ENCODE results near the gene CHAMP1.

The CHAMP1 gene

DNA sequence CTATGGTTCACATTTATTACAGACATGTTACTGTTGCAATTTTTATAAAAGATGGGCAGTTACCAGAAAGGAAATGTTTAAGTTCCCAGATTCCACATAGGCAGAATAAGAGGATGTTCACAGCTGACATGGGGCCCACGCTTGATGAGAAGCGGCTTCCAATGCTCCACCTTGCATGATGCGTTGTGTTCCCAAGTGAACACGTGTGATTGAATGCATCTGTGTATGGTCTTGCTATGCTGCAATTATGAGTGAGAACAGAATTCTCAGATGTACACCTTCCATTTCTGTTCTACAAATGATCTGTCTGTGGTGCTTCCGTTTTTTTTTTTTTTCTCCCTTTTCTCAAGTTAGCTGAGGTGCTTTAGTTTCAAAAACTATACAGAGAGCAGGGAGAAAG lies 17.4 kb upstream of the CHAMP1 start:
- intact Hi-C loops (cut with DNase I), result no loop called here
- DNase-seq, result no peak

GRCh38 chr13:114298866-114299265 lies 15.4 kb upstream of the CHAMP1 start:
- intact Hi-C loops (cut with DNase I), result no loop called here
- no peak for DNase-seq

GRCh38 chr13:114299604-114300305 lies 14.5 kb upstream of the CHAMP1 start:
- peak in 1 of 10 donors; percentile 44 for DNase-seq
- intact Hi-C loops (cut with DNase I), result no loop called here

GRCh38 chr13:114303700-114304327 lies 10.5 kb upstream of the CHAMP1 start:
- intact Hi-C loops (cut with DNase I), result no loop called here
- DNase-seq, result peak in 1 of 10 donors; percentile 52

DNA sequence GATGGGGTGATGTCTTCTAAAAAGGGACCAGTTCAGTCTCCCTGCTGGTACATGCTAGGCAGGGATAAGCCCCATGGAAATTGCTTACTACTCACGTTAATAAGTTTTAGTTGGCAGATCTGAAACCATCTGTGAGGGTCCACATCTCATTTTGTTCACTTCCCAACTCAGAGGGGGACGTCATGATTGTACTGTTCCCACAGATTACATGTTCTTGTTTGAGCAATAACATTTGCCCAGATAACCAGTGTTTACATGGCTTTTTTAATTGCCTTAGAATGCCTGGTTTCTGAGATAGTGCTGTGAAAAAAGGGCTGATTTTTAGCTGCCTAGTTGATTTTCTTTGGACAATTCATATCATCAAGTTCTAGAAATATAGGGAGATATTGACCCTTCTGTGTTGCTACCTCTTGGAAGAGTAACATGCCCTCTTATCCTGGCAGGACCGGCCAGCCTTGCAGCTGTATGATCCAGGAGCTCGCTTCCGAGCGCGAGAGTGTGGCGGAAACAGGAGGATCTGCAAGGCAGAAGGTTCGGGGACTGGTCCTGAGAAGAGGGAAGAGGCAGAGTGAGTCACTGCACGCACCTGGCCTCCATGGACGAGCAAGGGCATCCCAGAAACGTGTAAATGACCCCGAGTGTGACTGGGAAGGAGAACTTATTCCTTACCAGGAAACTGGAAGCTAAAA lies 9.8 kb upstream of the CHAMP1 start:
- no peak for DNase-seq
- intact Hi-C loops (cut with DNase I), result no loop called here

DNA sequence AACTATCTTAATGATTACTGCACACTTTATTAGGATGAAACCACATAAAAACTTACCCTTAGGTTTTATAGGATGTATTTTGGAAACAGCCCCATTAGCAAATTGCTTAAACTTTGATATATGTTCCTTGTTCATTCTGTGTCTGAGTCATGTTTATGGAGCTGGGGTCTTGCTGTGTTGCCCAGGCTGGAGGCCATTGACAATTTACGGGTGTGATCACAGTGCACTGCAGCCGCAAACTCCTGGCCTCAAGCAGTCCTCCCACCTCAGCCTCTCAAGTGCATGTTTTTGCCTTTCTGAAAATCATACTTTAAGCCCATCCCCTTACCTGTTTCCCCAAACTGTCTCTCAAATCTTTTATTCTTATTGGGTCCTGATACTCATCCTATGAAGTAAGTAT lies 5.2 kb upstream of the CHAMP1 start:
- no peak for DNase-seq
- intact Hi-C loops (cut with DNase I), result no loop called here

DNA sequence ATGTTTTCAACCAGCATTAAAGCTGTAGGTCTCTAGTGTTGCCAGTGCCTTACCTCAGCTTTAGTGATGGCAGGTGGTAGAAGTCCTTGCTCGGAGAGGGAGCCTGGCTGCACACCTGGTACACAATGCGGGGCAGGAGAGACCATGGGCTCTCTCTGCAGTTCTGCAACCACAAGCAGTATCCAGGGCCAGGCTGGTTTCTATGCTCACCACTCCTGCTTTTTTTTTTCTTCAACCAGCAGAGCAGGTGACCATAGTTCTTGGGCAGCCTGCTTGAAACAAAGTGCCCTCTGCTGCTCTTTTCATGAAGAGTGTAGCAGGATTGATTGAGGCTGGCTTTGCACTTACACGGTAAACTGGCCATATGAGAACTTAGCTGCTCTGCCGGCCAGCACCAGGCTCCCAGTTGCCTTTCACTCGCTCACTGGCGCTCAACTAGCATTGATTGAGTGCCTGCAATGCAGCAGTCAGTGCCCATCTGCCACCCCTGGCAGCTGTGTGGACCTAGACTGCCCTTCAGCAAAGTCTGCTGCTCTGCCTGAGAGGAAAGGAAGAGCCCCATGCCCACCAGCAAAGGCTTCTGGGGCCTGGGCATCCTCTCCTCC lies 4.4 kb upstream of the CHAMP1 start:
- intact Hi-C loops (cut with DNase I), result no loop called here
- DNase-seq, result peak in 1 of 10 donors; percentile 37

- no peak for DNase-seq
- intact Hi-C loops (cut with DNase I), result no loop called here
Observed at GRCh38 chr13:114310956-114311355, 3.3 kb upstream of the CHAMP1 start.

DNA sequence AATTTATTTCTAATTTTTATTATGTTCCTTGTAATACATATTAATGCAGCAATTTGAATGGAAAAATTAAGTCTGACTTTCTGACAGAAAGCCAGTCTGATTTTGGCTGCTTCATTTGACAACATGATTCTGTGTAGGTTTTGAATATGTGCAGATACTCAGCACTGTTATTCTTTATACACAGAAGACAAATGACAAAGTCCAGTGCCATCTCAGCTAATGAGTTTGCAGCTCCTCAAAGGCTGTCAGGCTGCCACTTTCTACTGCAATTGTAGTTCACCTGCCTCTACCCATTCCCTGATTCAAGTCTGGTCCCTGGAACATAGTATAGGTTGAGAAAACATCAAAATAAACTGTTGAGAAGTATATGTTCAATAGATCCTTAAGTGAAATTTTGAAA lies 2.9 kb upstream of the CHAMP1 start:
- DNase-seq, result no peak
- intact Hi-C loops (cut with DNase I), result no loop called here

GRCh38 chr13:114311908-114312307 lies 2.4 kb upstream of the CHAMP1 start:
- no peak for DNase-seq
- intact Hi-C loops (cut with DNase I), result no loop called here

GRCh38 chr13:114313061-114313860 lies 1.0 kb upstream of the CHAMP1 start:
- intact Hi-C loops (cut with DNase I), result no loop called here
- DNase-seq, result peak in 1 of 10 donors; percentile 79

DNA sequence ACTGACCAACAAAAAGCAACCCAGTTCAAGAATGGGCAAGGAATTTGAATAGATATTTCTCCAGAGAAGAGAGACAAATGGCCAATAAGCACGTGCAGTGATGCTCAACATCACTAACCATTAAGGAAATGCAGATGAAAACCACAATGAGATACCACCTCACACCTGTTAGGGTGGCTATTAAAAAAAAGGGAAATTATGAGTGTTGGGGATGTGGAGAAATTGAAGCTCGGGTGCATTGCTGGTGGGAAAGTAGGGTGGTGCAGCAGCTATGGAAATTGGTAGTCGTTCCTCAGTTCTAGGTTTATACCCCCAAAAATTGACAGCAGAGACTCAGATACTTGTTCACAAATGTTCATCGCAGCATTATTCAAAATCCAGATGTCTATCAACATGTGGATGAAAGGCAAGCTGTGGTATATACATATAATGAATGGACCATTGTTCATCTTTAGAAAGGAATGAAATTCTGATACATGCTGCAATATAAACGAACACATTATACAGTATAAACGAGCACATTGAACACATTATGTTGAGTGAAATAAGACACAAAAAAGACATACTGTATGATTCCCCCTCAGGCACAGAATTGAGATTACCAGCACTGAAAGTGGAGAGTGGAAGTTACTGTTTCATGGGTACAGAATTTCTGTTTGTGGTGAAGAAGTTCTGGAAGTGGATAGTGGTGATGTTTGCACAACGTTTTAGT lies 927 bp downstream of the CHAMP1 start:
- intact Hi-C loops (cut with DNase I), result no loop called here
- DNase-seq, result no peak

GRCh38 chr13:114318624-114319023 lies 4.3 kb downstream of the CHAMP1 start:
- intact Hi-C loops (cut with DNase I), result no loop called here
- no peak for DNase-seq

DNA sequence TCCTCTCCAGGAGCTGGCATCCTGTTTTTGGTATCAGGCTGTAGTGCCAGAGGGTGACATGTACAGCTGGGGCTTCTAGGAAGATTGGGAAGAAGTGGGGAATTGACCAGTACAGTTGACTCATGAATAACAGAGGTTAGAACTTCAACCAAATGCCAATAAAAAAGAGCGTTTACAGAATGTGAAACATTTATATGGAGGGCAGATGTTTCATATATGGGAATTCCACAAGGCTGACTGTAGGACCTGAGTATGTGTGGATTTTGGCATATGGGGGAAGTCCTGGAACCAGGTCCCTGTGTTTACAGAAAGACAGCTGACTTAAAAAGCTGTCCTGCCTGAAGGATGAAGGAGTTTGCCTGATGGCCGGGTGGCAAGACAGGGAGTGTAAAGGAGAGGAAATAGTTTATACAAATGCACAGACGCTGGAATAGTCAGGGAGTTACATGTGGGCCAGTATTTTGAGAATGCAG lies 5.2 kb downstream of the CHAMP1 start:
- no peak for DNase-seq
- intact Hi-C loops (cut with DNase I), result no loop called here

- intact Hi-C loops (cut with DNase I), result no loop called here
- no peak for DNase-seq
Observed at GRCh38 chr13:114320065-114320464, 5.8 kb downstream of the CHAMP1 start.

- DNase-seq, result no peak
- intact Hi-C loops (cut with DNase I), result no loop called here
Observed at GRCh38 chr13:114321256-114321655, 7.0 kb downstream of the CHAMP1 start.

DNA sequence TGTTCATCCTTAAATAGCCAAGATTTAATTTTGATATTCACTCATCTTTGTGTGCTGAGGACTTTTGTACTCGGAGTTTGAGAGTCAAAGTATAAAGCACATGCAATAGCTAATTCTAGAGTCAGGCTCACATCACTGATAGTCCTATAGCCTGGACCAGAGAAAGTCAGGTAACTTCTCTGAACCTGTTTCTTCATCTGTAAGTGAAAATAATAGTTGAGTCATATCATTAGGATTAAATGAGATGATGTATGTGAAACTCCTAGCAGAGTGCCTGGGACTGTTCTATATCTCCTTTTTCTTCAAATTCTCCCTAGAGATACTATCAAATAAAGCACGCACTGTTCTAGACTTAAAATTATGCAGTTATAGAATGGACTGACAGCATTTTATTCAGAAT lies 9.0 kb downstream of the CHAMP1 start:
- intact Hi-C loops (cut with DNase I), result no loop called here
- DNase-seq, result no peak

DNA sequence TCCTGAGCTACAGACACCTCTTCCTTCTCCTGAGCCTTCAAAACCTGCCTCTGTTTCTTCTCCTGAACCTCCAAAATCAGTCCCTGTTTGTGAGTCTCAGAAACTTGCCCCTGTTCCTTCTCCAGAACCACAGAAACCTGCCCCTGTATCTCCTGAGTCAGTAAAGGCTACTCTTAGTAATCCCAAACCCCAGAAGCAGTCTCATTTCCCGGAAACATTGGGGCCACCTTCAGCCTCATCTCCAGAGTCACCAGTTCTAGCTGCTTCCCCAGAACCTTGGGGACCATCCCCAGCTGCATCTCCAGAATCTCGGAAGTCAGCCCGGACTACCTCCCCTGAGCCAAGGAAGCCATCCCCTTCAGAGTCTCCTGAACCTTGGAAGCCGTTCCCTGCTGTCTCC lies 10.0 kb downstream of the CHAMP1 start:
- no peak for DNase-seq

DNA sequence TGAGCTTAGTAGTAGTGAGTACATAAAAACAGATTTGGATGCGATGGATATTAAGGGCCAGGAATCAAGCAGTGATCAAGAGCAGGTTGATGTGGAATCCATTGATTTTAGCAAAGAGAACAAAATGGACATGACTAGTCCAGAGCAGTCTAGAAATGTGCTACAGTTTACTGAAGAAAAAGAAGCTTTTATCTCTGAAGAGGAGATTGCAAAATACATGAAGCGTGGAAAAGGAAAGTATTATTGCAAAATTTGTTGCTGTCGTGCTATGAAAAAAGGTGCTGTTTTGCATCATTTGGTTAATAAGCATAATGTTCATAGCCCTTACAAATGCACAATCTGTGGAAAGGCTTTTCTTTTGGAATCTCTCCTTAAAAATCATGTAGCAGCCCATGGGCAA lies 11.4 kb downstream of the CHAMP1 start:
- no peak for DNase-seq
- intact Hi-C loops (cut with DNase I), result no loop called here

More for the DNA sequence above, 10.0 kb downstream of the CHAMP1 start:
- intact Hi-C loops (cut with DNase I), result no loop called here

DNA sequence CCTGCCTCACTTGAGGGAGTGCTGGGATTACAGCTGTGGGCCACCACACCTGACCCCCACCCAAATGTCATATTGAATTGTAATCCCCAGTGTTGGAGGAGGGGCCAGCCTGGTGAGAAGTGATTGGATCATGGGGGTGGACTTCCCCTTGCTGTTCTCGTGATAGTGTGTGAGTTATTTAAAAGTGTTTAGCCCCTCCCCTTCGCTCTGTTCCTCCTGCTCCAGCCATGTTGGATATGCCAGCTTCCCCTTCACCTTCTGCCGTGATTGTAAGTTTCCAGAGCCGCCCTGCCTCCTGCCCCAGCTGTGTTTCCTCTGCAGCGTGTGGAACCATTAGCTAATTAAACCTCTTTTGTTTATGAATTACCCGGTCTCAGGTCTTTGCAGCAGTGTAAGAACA lies 13.7 kb downstream of the CHAMP1 start:
- intact Hi-C loops (cut with DNase I), result no loop called here
- no peak for DNase-seq
